ENCODE data around the gene POLR1G. TPM values are rescaled to one million over a fixed set of nuclear protein-coding genes. Genes with fewer than 3 reads are reported as not detected.

POLR1G gene
- total RNA-seq, 1 experiment from 2014 or later: 43.4 TPM

DNA sequence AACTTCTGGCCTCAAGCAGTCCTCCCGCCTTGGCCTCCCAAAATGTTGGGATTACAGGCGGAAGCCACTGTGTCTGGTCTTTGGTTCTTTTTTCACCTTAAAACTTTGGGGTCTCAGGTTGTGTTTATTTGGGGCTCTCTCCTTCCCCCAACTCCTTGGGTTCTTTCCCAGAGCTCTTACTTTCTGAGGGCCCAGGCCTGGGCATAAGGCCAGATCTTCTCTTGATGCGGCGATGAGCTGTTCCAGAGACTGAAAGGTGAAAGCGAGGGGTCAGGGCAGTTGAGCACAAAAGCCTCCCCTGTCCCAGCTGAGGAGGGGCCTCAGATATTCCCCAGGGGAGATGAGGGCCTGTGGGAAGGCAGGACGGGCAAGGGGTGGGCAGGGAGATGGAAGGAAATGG is 7.1 kb downstream of the POLR1G start:
- Histone ChIP-seq H2AK5ac (ENCODE audit: insufficient read length, low read length) (no peak overlapping the region), H3T11ph (ENCODE audit: low read length) (no peak overlapping the region), H2BK12ac (ENCODE audit: insufficient read length, low read depth, low read length) (no peak overlapping the region), H3K4ac (ENCODE audit: low read depth, low read length) (no peak overlapping the region), H3K14ac (ENCODE audit: insufficient read depth, low read length) (no peak overlapping the region), H2BK5ac (ENCODE audit: insufficient read length, low read length) (no peak overlapping the region), H4K8ac (replicated peaks; ENCODE audit: insufficient read length, low read depth, low read length) (no peak overlapping the region), H3K4me2 (ENCODE audit: insufficient read depth, insufficient read length, low read length) (no peak overlapping the region), H3K9me3 (ENCODE audit: control insufficient read depth, low read depth, low read length) (no peaks in the 10 kb centered on the region), H2BK15ac (ENCODE audit: low read depth, low read length) (no peak overlapping the region), H3K4me1 (ENCODE audit: insufficient read depth, low read length) (no peaks in the 10 kb centered on the region), H2BK120ac (ENCODE audit: low read depth, low read length, poor library complexity, severe bottlenecking) (no peak overlapping the region), H3K9ac (ENCODE audit: extremely low read depth, insufficient read length, low read length) (no peak overlapping the region), H3K79me2 (ENCODE audit: insufficient read depth, low read length) (no peaks in the 10 kb centered on the region), H3K23ac (ENCODE audit: insufficient read length, low read depth, low read length) (no peak overlapping the region), H4K5ac (ENCODE audit: insufficient read length, low read depth, low read length) (no peak overlapping the region), H2AFZ (ENCODE audit: low read length) (no peak overlapping the region), H3K56ac (ENCODE audit: insufficient read length, low read depth, low read length) (no peak overlapping the region), H3K79me1 (ENCODE audit: insufficient read depth, low read depth, low read length, poor library complexity, severe bottlenecking) (no peaks in the 10 kb centered on the region), H2BK20ac (ENCODE audit: low read depth, low read length, poor library complexity, severe bottlenecking) (no peak overlapping the region), H4K91ac (ENCODE audit: insufficient read length, low read depth, low read length) (no peak overlapping the region), H4K20me1 (ENCODE audit: control insufficient read depth, insufficient read depth, insufficient read length) (no peaks in the 10 kb centered on the region), H3K23me2 (ENCODE audit: insufficient read length, low read depth, low read length, poor library complexity, severe bottlenecking) (no peaks in the 10 kb centered on the region), H3K18ac (ENCODE audit: insufficient read length, low read depth, low read length) (no peak overlapping the region), H3K27me3 (ENCODE audit: insufficient read depth, low read length) (no peaks in the 10 kb centered on the region), H3K27ac (ENCODE audit: insufficient read length, low read depth, low read length) (no peak overlapping the region)
- no peak overlapping the region for H3K4me3 Mint-ChIP-seq
- H3K9me3 Mint-ChIP-seq: no peaks in the 10 kb centered on the region; a peak in 1 of 5 replicates
- H3K27me3 Mint-ChIP-seq (ENCODE audit: low read depth): no peaks in the 10 kb centered on the region
- WGBS (ENCODE audit: extremely low coverage, insufficient read length, low lambda C conversion rate): no CpG with 5 or more reads among the region's 6 CpGs
- TF ChIP-seq, protein P1, sequence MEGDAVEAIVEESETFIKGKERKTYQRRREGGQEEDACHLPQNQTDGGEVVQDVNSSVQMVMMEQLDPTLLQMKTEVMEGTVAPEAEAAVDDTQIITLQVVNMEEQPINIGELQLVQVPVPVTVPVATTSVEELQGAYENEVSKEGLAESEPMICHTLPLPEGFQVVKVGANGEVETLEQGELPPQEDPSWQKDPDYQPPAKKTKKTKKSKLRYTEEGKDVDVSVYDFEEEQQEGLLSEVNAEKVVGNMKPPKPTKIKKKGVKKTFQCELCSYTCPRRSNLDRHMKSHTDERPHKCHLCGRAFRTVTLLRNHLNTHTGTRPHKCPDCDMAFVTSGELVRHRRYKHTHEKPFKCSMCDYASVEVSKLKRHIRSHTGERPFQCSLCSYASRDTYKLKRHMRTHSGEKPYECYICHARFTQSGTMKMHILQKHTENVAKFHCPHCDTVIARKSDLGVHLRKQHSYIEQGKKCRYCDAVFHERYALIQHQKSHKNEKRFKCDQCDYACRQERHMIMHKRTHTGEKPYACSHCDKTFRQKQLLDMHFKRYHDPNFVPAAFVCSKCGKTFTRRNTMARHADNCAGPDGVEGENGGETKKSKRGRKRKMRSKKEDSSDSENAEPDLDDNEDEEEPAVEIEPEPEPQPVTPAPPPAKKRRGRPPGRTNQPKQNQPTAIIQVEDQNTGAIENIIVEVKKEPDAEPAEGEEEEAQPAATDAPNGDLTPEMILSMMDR (conservative IDR thresholded peaks at IDR 0.05): no peak
- no peak overlapping the region; a peak in 1 of 7 replicates for H3K27ac Mint-ChIP-seq
- DNase-seq: no peak
- H3K36me3 Mint-ChIP-seq (ENCODE audit: insufficient read depth in 1 of 3, low read depth in 3 of 3): peaks cover 30 to 76% (median 76%) of the 10 kb centered on the region in 3 experiments
- H3K4me1 Mint-ChIP-seq: no peaks in the 10 kb centered on the region
